RWPE1 (cell line): ENCODE results near the gene DICER1.
"Not testable (repeated sequence)": the region's sequence is repeated elsewhere in the genome, so short reads cannot be mapped to it uniquely, and the experiment has no call there.

Source experiments
- CTCF ChIA-PET: fragments of 350-600 bp; sonication (Branson Sonifier 250); formaldehyde crosslinking; extraction: SDS; loops from one replicate; lab custom pipeline; 2021; lab: Yijun Ruan, JAX
- POLR2A ChIA-PET: fragments of 400-600 bp; formaldehyde crosslinking; extraction: SDS; loops from one replicate; lab custom pipeline; 2020; ENCODE audit warnings: antibody characterized with exemption; ENCODE audit not compliant: low non-redundant PET; lab: Yijun Ruan, JAX
- DNase-seq: peaks from one replicate; pipeline ENCODE4 v3.0.0; 2012; ENCODE audit warnings: low spot score
- H3K27ac ChIP-seq: fragments of 450-650 bp; 2 replicates; pipeline ENCODE4 v1.5.1; 2017
- TF ChIP-seq, protein P1 (sequence below): fragments of 450-650 bp; conservative IDR thresholded peaks from 2 replicates; pipeline ENCODE4 v1.5.1; 2017; ENCODE audit warnings: low read depth, mild to moderate bottlenecking

The DICER1 gene

DNA sequence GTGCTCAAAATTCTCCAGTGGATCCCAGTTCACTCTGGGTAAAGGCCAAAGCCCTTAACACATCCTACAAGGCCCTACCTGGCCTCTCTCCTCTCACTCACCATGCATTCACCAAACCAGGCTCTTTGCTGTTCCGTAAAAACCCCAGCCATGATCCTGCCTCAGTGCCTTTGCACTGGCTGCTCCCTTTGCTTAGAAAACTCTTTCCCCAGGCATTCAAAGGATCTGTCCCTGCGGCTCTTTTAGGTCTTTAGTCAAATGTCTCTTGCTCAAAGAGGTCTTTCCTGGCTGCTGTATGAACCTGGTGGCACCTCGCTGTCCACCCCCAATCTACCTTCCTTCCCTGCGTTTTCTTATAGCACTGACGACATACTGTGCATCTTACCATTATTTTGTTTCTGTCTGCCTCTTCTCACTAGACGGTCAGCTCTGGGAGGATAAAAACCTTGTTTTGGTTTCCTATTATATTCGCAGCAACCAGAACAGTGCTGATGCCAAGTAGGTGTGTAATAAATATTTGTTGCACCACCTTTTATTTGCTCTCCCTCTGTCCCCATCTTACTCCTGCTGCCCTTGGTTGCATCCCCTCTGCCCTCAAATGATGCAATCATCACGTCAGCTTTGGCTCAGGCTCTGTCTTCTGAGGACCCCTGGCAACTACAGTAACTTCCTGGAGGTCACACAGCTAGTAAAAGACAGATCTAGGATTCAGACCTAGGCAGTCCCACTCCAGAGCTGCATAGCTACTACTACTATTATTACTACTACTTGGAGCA, 23.8 kb upstream of the DICER1 start:
- TF ChIP-seq, protein P1, sequence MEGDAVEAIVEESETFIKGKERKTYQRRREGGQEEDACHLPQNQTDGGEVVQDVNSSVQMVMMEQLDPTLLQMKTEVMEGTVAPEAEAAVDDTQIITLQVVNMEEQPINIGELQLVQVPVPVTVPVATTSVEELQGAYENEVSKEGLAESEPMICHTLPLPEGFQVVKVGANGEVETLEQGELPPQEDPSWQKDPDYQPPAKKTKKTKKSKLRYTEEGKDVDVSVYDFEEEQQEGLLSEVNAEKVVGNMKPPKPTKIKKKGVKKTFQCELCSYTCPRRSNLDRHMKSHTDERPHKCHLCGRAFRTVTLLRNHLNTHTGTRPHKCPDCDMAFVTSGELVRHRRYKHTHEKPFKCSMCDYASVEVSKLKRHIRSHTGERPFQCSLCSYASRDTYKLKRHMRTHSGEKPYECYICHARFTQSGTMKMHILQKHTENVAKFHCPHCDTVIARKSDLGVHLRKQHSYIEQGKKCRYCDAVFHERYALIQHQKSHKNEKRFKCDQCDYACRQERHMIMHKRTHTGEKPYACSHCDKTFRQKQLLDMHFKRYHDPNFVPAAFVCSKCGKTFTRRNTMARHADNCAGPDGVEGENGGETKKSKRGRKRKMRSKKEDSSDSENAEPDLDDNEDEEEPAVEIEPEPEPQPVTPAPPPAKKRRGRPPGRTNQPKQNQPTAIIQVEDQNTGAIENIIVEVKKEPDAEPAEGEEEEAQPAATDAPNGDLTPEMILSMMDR, result no peak
- POLR2A ChIA-PET, result no interaction called here
- CTCF ChIA-PET, result interaction anchor here (0.6 kb wide), 1 partner anchor 458 kb away, joined by 4 read pairs; no protein-coding TSS in a partner anchor
- no peak for DNase-seq
- H3K27ac ChIP-seq, result no peak overlapping the region

DNA sequence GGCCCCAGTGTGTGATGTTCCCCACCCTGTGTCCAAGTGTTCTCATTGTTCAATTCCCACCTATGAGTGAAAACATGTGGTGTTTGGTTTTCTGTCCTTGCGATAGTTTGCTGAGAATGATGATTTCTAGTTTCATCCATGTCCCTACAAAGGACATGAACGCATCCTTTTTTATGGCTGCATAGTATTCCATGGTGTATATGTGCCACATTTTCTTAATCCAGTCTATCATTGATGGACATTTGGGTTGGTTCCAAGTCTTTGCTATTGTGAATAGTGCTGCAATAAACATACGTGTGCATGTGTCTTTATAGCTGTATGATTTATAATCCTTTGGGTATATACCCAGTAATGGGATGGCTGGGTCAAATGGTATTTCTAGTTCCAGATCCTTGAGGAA, 18.3 kb upstream of the DICER1 start:
- DNase-seq, CTCF ChIA-PET, POLR2A ChIA-PET, H3K27ac ChIP-seq: not testable (repeated sequence)

DNA sequence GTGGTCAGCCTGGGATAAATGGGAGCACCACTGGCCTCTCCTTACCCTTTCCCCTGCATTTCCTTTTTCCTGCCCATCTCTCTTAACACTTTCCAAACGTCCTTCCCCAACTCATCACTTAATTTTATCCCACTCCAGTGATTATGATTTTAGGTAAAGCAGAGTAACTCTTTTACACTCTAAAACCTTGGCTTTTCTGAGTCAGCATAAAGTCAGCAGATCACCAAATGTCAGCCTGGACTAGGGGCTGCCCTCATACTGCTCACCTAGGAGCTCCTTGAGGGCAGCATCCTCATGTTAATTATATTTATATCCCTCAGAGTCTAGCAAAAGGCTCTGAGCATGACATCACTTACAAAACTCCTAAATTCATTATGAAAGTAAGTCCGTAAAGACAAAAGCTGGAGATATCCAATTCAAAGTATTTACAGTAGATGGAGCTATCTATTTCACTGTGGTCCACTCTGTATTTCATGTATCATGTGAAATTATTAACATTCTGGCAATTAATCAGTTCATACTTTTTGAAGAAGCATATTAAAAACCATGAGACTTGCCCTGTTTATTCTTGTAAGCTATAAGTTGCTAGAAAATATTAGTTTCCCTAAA, 17.0 kb upstream of the DICER1 start:
- no peak for DNase-seq
- H3K27ac ChIP-seq, result no peak overlapping the region
- ChIA-PET POLR2A (no interaction called here), CTCF (interaction anchor here (0.6 to 0.9 kb wide), 4 partner anchors 12 to 258 kb away, joined by 3 to 5 read pairs (median 3); no protein-coding TSS in a partner anchor)
- TF ChIP-seq, protein P1, result 0 out of 2 replicates have a peak, but pooled peaks have one; percentile 20

DNA sequence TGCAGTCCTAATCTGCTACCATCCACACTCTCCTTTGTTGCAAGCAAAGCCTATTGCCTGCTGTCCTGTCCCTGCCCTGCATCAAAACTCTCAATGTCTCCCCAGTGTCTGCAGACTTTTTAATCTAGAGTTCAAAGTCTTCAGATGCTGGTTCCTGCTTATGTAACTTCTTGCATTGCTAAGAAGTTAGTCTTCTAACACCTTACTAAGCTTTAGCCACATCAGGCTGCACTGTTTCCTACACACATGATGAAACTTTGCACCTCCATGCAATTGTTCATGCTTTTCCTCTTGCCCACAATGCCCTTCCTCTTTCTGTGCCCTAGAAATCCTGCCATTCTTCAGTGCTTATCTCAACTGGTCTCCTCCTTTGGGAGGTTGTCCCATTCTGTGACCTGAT, 16.2 kb upstream of the DICER1 start:
- DNase-seq, result no peak
- TF ChIP-seq, protein P1, result no peak
- ChIA-PET CTCF (no interaction called here), POLR2A (no interaction called here)
- no peak overlapping the region for H3K27ac ChIP-seq

DNA sequence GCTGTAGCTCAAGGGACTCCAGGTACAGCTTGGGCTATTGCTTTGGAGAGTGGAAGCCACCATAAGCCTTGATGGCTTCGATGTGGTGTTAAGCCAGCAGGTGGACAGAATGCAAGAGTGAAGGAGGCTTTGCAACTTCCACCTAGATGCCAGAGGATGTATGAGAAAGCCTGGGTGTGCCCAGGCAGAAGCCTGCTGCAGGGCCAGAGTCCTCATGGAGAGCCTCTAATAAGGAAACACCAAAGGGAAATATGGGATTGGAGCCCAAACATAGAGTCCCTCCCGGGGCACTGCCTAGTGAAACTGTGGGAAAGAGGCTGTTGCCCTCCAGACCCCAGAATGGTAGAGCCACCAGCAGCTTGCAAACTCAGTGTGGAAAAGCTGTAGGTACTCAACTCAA, 9.8 kb upstream of the DICER1 start:
- TF ChIP-seq, protein P1, result no peak
- no peak overlapping the region for H3K27ac ChIP-seq
- CTCF ChIA-PET, result no interaction called here
- POLR2A ChIA-PET, result no interaction called here
- DNase-seq, result no peak

DNA sequence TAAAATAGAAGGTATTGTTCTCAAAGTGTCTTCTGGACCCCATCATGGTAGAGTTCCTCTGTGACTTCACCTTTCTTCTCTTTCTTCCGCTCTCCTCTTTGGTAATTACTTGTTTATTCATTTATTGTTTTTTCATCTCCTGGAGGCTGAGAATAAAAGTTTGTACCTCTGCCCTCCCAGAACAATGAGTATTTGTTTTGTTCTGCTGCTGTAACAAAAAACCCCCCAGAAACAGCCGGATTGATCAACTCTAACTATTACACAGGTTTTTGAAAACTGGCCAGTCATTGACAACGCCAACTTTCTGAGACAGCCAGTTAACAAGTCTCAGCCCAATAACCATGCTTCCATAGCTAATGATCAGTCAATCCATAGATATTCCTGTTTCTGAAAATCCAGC, 8.2 kb upstream of the DICER1 start:
- TF ChIP-seq, protein P1, result no peak
- ChIA-PET CTCF (no interaction called here), POLR2A (no interaction called here)
- H3K27ac ChIP-seq, result no peak overlapping the region
- no peak for DNase-seq

DNA sequence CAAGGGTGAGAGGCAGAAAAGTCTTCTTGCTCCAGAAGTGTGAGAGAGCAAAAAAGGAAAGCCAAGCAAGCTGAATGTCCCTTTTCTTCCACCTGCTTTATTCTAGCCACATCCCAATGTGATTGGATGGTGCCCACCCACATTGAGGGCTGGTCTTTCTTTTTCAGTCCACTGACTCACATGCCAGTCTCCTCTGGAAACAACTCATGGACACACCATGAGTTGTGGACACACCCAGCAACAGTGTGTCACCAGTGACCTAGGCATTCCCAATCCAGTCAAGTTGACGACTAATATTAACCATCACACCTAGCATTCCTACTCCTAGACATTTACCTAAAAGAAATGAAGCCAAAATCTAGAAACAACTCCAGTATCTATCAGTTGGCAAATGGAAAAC, 7.2 kb upstream of the DICER1 start:
- TF ChIP-seq, protein P1, result no peak
- H3K27ac ChIP-seq, result no peak overlapping the region
- CTCF ChIA-PET, result interaction anchor here (0.6 kb wide), 1 partner anchor 107 kb away, joined by 3 read pairs; no protein-coding TSS in a partner anchor
- DNase-seq, result no peak
- POLR2A ChIA-PET, result no interaction called here
